RWPE1 (cell line): ENCODE results near the gene MYCBP.

ENCODE experiments used
- CTCF ChIA-PET: fragments of 350-600 bp; sonication (Branson Sonifier 250); formaldehyde crosslinking; extraction: SDS; loops from one replicate; lab custom pipeline; 2021; lab: Yijun Ruan, JAX
- POLR2A ChIA-PET: fragments of 400-600 bp; formaldehyde crosslinking; extraction: SDS; loops from one replicate; lab custom pipeline; 2020; ENCODE audit warnings: antibody characterized with exemption; ENCODE audit not compliant: low non-redundant PET; lab: Yijun Ruan, JAX
- DNase-seq: peaks from one replicate; pipeline ENCODE4 v3.0.0; 2012; ENCODE audit warnings: low spot score
- H3K27ac ChIP-seq: fragments of 450-650 bp; 2 replicates; pipeline ENCODE4 v1.5.1; 2017
- CTCF ChIP-seq: fragments of 450-650 bp; conservative IDR thresholded peaks from 2 replicates; pipeline ENCODE4 v1.5.1; 2017; ENCODE audit warnings: low read depth, mild to moderate bottlenecking

MYCBP gene

GRCh38 chr1:38872401-38873026 lies 634 bp downstream of the MYCBP start:
- H3K27ac ChIP-seq, result peak overlapping the region; percentile 78
- CTCF ChIA-PET, result interaction anchor here (0.5 to 0.7 kb wide), 3 partner anchors 11 to 166 kb away, joined by 3 to 4 read pairs (median 3); no protein-coding TSS in a partner anchor
- DNase-seq, result peak; percentile 32
- POLR2A ChIA-PET, result interaction anchor here (1.0 kb wide), 1 partner anchor 154 kb away, joined by 3 read pairs; the partner anchor contains the start of gene NDUFS5
- no peak for TF ChIP-seq CTCF

- CTCF ChIA-PET, result interaction anchor here (0.6 kb wide), 1 partner anchor 668 kb away, joined by 3 read pairs; no protein-coding TSS in a partner anchor
- TF ChIP-seq CTCF, result no peak
- POLR2A ChIA-PET, result no interaction called here
- DNase-seq, result no peak
- H3K27ac ChIP-seq, result no peak overlapping the region
Observed at GRCh38 chr1:38870996-38871395, 2.2 kb downstream of the MYCBP start.

GRCh38 chr1:38867208-38867607 lies 5.9 kb downstream of the MYCBP start:
- no peak for DNase-seq
- no peak for TF ChIP-seq CTCF
- ChIA-PET POLR2A (no interaction called here), CTCF (no interaction called here)
- no peak overlapping the region for H3K27ac ChIP-seq

GRCh38 chr1:38865112-38865715 lies 7.9 kb downstream of the MYCBP start:
- ChIA-PET POLR2A (no interaction called here), CTCF (interaction anchor here (0.6 to 1.2 kb wide), 2 partner anchors 16 to 111 kb away, joined by 3 to 5 read pairs; no protein-coding TSS in a partner anchor)
- H3K27ac ChIP-seq, result no peak overlapping the region
- TF ChIP-seq CTCF, result no peak
- no peak for DNase-seq

- DNase-seq, result peak; percentile 15
- POLR2A ChIA-PET, result interaction anchor here (0.6 kb wide), 1 partner anchor 105 kb away, joined by 3 read pairs; no protein-coding TSS in a partner anchor
- CTCF ChIA-PET, result no interaction called here
- TF ChIP-seq CTCF, result no peak
- peak overlapping the region; percentile 95 for H3K27ac ChIP-seq
Observed at GRCh38 chr1:38860454-38860795, 12.7 kb downstream of the MYCBP start.

GRCh38 chr1:38859561-38860453 lies 13.3 kb downstream of the MYCBP start, which contains the start of gene RRAGC:
TSS of gene RRAGC (minus strand) at chr1:38859772. CDS start at chr1:38859646, 126 bp downstream.
- TF ChIP-seq CTCF, result no peak
- ChIA-PET POLR2A (interaction anchor here (0.6 kb wide), 1 partner anchor 106 kb away, joined by 3 read pairs; no protein-coding TSS in a partner anchor), CTCF (no interaction called here)
- H3K27ac ChIP-seq, result peak within 1 kb of the TSS; percentile 95
- peak; percentile 100 for DNase-seq
